Panc1 (cell line): ENCODE results near the gene ATG10. TPM values are rescaled to one million over a fixed set of nuclear protein-coding genes. Genes with fewer than 3 reads are reported as not detected.

Source experiments
- ATAC-seq: fragments of 200-7000 bp; cut with Tn5 transposase; 2 replicates; pipeline ENCODE4 v1.9.1; 2020; ENCODE audit warnings: mild to moderate bottlenecking, moderate library complexity
- BruUV-seq: library from RNA; stranded (reverse); fragments of 400-500 nt; replicated peaks from 2 replicates; lab custom pipeline; 2021; lab: Mats Ljungman, UMichigan
- CTCF ChIA-PET: fragments of 300-600 bp; sonication (Branson Sonifier 250); formaldehyde crosslinking; loops from one replicate; lab custom pipeline; 2022; ENCODE audit warnings: antibody characterized with exemption; lab: Charles Lee
- POLR2A ChIA-PET: fragments of 300-600 bp; sonication (Branson Sonifier 250); formaldehyde crosslinking; loops from one replicate; lab custom pipeline; 2022; ENCODE audit warnings: antibody characterized with exemption; lab: Charles Lee
- DNase-seq: peaks from one replicate; pipeline ENCODE4 v3.0.0-alpha.2; 2010; ENCODE audit warnings: low read depth, low spot score
- H3K27ac ChIP-seq: 2 replicates; pipeline ENCODE4 v1.5.1; 2011; ENCODE audit warnings: mild to moderate bottlenecking, low read length, inconsistent platforms
- H3K27me3 ChIP-seq: fragments of 200-500 bp; sonication (Bioruptor generic); 2 replicates; pipeline ENCODE4 v1.6.0; 2014; ENCODE audit warnings: low read length, inconsistent platforms; ENCODE audit not compliant: control insufficient read depth, insufficient read depth
- H3K36me3 ChIP-seq: fragments of 200-500 bp; sonication (Bioruptor generic); 2 replicates; pipeline ENCODE4 v1.5.1; 2014; ENCODE audit warnings: inconsistent platforms, mild to moderate bottlenecking, low read length, moderate library complexity; ENCODE audit not compliant: control insufficient read depth, insufficient read depth
- H3K4me1 ChIP-seq: 2 replicates; pipeline ENCODE4 v1.5.1; 2011; ENCODE audit warnings: inconsistent platforms, mild to moderate bottlenecking, low read length, moderate library complexity; ENCODE audit not compliant: control insufficient read depth, insufficient read depth
- H3K4me3 ChIP-seq, 2 experiments: 2 replicates each; pipeline ENCODE4 v1.5.1; 2011 to 2012; ENCODE audit warnings: low read depth in 2 of 2, low read length in 2 of 2, mild to moderate bottlenecking in 2 of 2, inconsistent platforms in 1 of 2, moderate library complexity in 1 of 2
- H3K9me3 ChIP-seq: fragments of 200-500 bp; sonication (Bioruptor generic); 2 replicates; pipeline ENCODE4 v1.5.1; 2014; ENCODE audit warnings: low read depth, mild to moderate bottlenecking, inconsistent platforms, low read length, moderate library complexity; ENCODE audit not compliant: control insufficient read depth, insufficient read depth
- CTCF ChIP-seq: fragments of 450-650 bp; IDR thresholded peaks from 2 replicates; pipeline ENCODE4 v1.5.1; 2017; ENCODE audit warnings: mild to moderate bottlenecking
- POLR2AphosphoS5 ChIP-seq: IDR thresholded peaks from 2 replicates; pipeline ENCODE4 v1.6.1; 2012; ENCODE audit warnings: mild to moderate bottlenecking, low read depth, low read length, moderate library complexity
- REST ChIP-seq, 2 experiments: IDR thresholded peaks; 2 replicates each; pipeline ENCODE4 v1.6.1; 2011 to 2012; ENCODE audit warnings: low read depth in 2 of 2, control low read depth in 1 of 2, low read length in 1 of 2, mild to moderate bottlenecking in 1 of 2, moderate library complexity in 1 of 2; ENCODE audit not compliant: insufficient read depth in 1 of 2
- SIN3A ChIP-seq: IDR thresholded peaks from 2 replicates; pipeline ENCODE4 v1.6.1; 2012; ENCODE audit warnings: low read depth, mild to moderate bottlenecking, low read length, moderate library complexity, borderline replicate concordance; ENCODE audit not compliant: insufficient read depth
- TCF7L2 ChIP-seq: IDR thresholded peaks from 2 replicates; pipeline ENCODE4 v1.6.1; 2011; ENCODE audit warnings: mild to moderate bottlenecking, low read depth, low read length, inconsistent platforms
- in situ Hi-C: cut with HindIII; loops from 2 replicates; pipeline ENCODE4 v1.10.0; 2016; ENCODE audit warnings: low sequenced_read_pairs, low pct_unique_long_range_greater_than_20kb
- intact Hi-C: fragments of 100-400 bp; cut with micrococcal nuclease; formaldehyde crosslinking; loops from one replicate; pipeline ENCODE4 v1.10.0; 2022; ENCODE audit not compliant: unreplicated experiment
- total RNA-seq: library from RNA; stranded (reverse); gene quantifications from one replicate; pipeline ENCODE4 v1.2.1, GENCODE V29; 2021; ENCODE audit not compliant: unreplicated experiment

ATG10 gene
- total RNA-seq, 1 experiment from 2014 or later = 14.0 TPM

GRCh38 chr5:82290908-82291307, 319.1 kb downstream of the ATG10 start:
- Histone ChIP-seq H3K27me3 (no peaks in the 10 kb centered on the region), H3K9me3 (no peaks in the 10 kb centered on the region), H3K4me3 (no peak overlapping the region), H3K27ac (no peak overlapping the region), H3K36me3 (no peaks in the 10 kb centered on the region), H3K4me1 (no peaks in the 10 kb centered on the region)
- in situ Hi-C loops (no loop called here), intact Hi-C loops (no loop called here)
- no peak for ATAC-seq
- TF ChIP-seq CTCF = no peak
- TF ChIP-seq TCF7L2 = no peak
- no peak for TF ChIP-seq SIN3A
- TF ChIP-seq POLR2AphosphoS5 = no peak
- no peak for TF ChIP-seq REST (IDR thresholded peaks at IDR 0.05; ENCODE audit: insufficient read depth in 1 of 2, low read depth in 2 of 2, low read length in 1 of 2)
- BruUV-seq = no TSS peak
- ChIA-PET CTCF (no interaction called here), POLR2A (no interaction called here)
- no peak for DNase-seq

GRCh38 chr5:82291420-82291819, 319.6 kb downstream of the ATG10 start:
- no peaks in the 10 kb centered on the region for H3K27me3 ChIP-seq
- no peaks in the 10 kb centered on the region for H3K36me3 ChIP-seq
- no peaks in the 10 kb centered on the region for H3K4me1 ChIP-seq
- H3K27ac ChIP-seq = no peak overlapping the region
- no peak for ATAC-seq
- intact Hi-C loops = no loop called here
- H3K9me3 ChIP-seq = no peaks in the 10 kb centered on the region
- in situ Hi-C loops = no loop called here
- ChIA-PET POLR2A (no interaction called here), CTCF (no interaction called here)
- DNase-seq = no peak
- no peak overlapping the region for H3K4me3 ChIP-seq
- no peak for TF ChIP-seq CTCF
- no peak for TF ChIP-seq TCF7L2
- TF ChIP-seq SIN3A = no peak
- no peak for TF ChIP-seq REST (IDR thresholded peaks at IDR 0.05; ENCODE audit: insufficient read depth in 1 of 2, low read depth in 2 of 2, low read length in 1 of 2)
- no peak for TF ChIP-seq POLR2AphosphoS5
- BruUV-seq = no TSS peak
